ENCODE data around the gene HK1.

GRCh38 chr10:69348816-69349541, 70.7 kb downstream of the HK1 start:
- TF ChIP-seq, protein P1, sequence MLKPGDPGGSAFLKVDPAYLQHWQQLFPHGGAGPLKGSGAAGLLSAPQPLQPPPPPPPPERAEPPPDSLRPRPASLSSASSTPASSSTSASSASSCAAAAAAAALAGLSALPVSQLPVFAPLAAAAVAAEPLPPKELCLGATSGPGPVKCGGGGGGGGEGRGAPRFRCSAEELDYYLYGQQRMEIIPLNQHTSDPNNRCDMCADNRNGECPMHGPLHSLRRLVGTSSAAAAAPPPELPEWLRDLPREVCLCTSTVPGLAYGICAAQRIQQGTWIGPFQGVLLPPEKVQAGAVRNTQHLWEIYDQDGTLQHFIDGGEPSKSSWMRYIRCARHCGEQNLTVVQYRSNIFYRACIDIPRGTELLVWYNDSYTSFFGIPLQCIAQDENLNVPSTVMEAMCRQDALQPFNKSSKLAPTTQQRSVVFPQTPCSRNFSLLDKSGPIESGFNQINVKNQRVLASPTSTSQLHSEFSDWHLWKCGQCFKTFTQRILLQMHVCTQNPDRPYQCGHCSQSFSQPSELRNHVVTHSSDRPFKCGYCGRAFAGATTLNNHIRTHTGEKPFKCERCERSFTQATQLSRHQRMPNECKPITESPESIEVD (tag by site-specific recombination; IDR thresholded peaks at IDR 0.05), result no peak
- TF ChIP-seq ZEB2 (tag by site-specific recombination; IDR thresholded peaks at IDR 0.05) (no peak), ZNF324 (tag by site-specific recombination; IDR thresholded peaks at IDR 0.05) (no peak), ATF2 (tag by site-specific recombination; IDR thresholded peaks at IDR 0.05; ENCODE audit: low read depth) (no peak), WT1 (tag by site-specific recombination; IDR thresholded peaks at IDR 0.05) (no peak), ZNF707 (tag by site-specific recombination; IDR thresholded peaks at IDR 0.05) (no peak), ZNF274 (IDR thresholded peaks at IDR 0.05; ENCODE audit: low read length) (no peak), ZNF274 (tag by site-specific recombination; IDR thresholded peaks at IDR 0.05; ENCODE audit: borderline replicate concordance) (no peak), ZNF350 (tag by site-specific recombination; IDR thresholded peaks at IDR 0.05) (no peak)
- TF ChIP-seq, protein P2, sequence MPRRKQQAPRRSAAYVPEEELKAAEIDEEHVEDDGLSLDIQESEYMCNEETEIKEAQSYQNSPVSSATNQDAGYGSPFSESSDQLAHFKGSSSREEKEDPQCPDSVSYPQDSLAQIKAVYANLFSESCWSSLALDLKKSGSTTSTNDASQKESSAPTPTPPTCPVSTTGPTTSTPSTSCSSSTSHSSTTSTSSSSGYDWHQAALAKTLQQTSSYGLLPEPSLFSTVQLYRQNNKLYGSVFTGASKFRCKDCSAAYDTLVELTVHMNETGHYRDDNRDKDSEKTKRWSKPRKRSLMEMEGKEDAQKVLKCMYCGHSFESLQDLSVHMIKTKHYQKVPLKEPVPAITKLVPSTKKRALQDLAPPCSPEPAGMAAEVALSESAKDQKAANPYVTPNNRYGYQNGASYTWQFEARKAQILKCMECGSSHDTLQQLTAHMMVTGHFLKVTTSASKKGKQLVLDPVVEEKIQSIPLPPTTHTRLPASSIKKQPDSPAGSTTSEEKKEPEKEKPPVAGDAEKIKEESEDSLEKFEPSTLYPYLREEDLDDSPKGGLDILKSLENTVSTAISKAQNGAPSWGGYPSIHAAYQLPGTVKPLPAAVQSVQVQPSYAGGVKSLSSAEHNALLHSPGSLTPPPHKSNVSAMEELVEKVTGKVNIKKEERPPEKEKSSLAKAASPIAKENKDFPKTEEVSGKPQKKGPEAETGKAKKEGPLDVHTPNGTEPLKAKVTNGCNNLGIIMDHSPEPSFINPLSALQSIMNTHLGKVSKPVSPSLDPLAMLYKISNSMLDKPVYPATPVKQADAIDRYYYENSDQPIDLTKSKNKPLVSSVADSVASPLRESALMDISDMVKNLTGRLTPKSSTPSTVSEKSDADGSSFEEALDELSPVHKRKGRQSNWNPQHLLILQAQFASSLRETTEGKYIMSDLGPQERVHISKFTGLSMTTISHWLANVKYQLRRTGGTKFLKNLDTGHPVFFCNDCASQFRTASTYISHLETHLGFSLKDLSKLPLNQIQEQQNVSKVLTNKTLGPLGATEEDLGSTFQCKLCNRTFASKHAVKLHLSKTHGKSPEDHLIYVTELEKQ (tag by site-specific recombination; IDR thresholded peaks at IDR 0.05; ENCODE audit: borderline replicate concordance), result no peak
- TF ChIP-seq, protein P3, sequence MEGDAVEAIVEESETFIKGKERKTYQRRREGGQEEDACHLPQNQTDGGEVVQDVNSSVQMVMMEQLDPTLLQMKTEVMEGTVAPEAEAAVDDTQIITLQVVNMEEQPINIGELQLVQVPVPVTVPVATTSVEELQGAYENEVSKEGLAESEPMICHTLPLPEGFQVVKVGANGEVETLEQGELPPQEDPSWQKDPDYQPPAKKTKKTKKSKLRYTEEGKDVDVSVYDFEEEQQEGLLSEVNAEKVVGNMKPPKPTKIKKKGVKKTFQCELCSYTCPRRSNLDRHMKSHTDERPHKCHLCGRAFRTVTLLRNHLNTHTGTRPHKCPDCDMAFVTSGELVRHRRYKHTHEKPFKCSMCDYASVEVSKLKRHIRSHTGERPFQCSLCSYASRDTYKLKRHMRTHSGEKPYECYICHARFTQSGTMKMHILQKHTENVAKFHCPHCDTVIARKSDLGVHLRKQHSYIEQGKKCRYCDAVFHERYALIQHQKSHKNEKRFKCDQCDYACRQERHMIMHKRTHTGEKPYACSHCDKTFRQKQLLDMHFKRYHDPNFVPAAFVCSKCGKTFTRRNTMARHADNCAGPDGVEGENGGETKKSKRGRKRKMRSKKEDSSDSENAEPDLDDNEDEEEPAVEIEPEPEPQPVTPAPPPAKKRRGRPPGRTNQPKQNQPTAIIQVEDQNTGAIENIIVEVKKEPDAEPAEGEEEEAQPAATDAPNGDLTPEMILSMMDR (tag by site-specific recombination; IDR thresholded peaks at IDR 0.05), result no peak
- TF ChIP-seq, protein P4, sequence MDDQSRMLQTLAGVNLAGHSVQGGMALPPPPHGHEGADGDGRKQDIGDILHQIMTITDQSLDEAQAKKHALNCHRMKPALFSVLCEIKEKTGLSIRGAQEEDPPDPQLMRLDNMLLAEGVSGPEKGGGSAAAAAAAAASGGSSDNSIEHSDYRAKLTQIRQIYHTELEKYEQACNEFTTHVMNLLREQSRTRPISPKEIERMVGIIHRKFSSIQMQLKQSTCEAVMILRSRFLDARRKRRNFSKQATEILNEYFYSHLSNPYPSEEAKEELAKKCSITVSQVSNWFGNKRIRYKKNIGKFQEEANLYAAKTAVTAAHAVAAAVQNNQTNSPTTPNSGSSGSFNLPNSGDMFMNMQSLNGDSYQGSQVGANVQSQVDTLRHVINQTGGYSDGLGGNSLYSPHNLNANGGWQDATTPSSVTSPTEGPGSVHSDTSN (CRISPR knock-in tag; IDR thresholded peaks at IDR 0.05), result no peak
- TF ChIP-seq, protein P5, sequence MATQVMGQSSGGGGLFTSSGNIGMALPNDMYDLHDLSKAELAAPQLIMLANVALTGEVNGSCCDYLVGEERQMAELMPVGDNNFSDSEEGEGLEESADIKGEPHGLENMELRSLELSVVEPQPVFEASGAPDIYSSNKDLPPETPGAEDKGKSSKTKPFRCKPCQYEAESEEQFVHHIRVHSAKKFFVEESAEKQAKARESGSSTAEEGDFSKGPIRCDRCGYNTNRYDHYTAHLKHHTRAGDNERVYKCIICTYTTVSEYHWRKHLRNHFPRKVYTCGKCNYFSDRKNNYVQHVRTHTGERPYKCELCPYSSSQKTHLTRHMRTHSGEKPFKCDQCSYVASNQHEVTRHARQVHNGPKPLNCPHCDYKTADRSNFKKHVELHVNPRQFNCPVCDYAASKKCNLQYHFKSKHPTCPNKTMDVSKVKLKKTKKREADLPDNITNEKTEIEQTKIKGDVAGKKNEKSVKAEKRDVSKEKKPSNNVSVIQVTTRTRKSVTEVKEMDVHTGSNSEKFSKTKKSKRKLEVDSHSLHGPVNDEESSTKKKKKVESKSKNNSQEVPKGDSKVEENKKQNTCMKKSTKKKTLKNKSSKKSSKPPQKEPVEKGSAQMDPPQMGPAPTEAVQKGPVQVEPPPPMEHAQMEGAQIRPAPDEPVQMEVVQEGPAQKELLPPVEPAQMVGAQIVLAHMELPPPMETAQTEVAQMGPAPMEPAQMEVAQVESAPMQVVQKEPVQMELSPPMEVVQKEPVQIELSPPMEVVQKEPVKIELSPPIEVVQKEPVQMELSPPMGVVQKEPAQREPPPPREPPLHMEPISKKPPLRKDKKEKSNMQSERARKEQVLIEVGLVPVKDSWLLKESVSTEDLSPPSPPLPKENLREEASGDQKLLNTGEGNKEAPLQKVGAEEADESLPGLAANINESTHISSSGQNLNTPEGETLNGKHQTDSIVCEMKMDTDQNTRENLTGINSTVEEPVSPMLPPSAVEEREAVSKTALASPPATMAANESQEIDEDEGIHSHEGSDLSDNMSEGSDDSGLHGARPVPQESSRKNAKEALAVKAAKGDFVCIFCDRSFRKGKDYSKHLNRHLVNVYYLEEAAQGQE (tag by site-specific recombination; IDR thresholded peaks at IDR 0.05), result no peak

Data from HEK293 (cell line).